ENCODE measurements around the gene SLC7A14. TPM values are rescaled to one million over a fixed set of nuclear protein-coding genes. Genes with fewer than 3 reads are reported as not detected.
A peak's percentile ranks its signal among the peaks of the same experiment; 100 is the strongest.

The SLC7A14 gene
- polyA plus RNA-seq, 10 donors = 0.12 to 0.33 (median 0.17) TPM; not detected in 4

DNA sequence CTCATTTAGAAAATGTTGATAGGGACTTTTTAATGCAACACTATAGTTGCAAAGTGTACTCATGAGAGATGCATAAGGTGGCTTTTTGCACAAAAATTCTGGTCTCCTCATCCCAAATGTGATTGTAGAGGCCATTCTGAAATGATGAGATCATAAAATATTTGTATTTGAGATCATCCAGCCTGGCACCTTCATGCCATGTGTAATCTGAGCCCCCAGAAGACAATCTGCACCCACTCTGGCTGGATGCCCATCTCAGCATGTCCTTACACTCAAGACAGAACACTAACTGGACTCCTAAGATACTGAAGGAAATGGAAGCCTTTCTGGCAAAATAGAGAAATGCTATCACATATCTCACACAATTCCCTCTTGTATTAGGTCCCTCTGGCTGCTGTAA is 49.2 kb downstream of the SLC7A14 start:
- DNase-seq = no peak

DNA sequence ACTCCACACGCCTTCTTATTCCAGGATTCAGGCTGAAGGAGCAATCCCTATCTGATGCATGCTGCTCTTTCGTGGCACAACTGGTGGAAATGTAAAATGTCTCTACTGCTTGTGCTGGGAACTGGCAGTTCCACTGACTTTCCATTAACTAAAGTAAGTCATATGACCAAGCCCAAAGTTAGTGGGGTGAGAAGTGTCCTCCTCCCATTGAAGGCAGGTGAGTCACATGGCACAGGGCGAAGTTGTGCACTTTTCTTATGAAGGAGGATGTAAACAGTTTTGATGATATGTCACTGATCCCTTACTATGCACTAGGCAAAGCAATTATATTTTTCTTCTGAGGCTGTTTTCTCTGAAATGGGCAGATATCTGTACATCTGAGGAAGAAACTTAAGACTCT is 51.6 kb downstream of the SLC7A14 start:
- no peak for DNase-seq

DNA sequence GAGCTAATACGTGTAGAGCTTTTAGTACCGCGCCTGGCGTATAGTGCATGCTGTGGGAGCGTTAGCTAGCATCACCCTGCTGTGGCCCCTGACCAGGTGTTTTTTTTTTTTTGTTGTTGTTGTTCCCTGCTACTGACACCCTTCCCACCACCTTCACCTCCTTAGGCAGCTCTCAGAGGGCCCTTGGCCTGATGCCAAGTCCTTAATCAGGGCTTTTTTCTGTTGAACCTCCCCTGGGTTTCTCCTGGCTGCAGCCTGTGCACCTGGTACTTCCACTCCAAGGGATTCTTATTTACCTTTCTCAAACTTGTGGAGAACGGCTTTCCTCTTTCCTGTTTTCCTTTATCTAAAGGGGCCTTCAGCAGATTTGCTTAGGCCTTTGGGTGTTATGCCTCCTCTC is 53.3 kb downstream of the SLC7A14 start:
- no peak for DNase-seq

DNA sequence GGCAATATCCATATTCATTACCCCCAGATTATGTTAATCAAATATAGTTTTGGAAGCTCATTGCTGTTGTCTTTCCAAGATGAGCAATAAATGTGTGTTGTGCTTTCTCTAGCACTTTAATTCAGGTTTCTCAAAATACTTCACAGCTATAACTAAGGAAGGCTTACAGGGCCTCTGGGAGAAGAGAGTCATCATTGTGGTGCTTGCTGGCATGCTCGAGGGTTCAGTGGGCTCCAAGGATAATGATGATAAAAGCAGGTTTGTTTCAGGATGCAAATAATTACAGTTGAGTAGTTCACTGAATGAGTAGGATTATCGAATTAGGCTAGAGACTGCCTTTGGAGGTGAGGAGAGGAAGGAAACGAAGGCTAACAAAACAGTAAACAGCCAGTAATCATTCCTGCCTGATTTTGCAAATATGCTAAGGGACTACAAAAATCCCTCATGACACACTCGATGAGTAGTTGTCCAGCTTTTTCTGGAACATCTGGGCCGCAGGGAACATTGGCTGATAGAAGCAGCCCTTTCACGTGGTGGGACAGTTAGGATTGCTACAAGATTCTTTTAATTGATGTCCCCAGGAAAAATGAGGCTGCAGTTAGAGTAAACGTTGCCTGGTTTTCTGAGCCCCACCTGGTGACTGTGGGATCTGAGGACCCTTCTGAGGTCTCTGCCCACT is 54.1 kb downstream of the SLC7A14 start:
- peak in 1 of 3 donors; percentile 5 for DNase-seq

DNA sequence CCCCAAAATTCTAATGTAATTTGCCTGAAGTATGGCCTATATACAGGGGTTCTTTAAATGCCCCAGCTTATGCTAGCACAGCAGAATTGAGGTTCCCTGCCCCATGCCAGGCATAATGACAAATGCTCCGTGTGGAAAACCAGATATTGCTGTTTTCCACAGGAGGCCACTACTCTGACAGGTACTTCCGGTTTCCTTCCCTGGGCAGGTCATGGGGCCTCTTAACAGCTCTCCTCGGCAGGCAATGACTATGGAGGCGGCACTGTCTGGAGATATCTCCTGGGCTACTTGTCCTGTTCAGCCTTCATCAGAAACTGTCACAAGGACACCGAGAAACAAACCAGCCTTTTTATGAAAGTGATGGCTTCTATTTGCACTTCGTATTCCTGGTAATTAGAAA is 54.8 kb downstream of the SLC7A14 start:
- no peak for DNase-seq

DNA sequence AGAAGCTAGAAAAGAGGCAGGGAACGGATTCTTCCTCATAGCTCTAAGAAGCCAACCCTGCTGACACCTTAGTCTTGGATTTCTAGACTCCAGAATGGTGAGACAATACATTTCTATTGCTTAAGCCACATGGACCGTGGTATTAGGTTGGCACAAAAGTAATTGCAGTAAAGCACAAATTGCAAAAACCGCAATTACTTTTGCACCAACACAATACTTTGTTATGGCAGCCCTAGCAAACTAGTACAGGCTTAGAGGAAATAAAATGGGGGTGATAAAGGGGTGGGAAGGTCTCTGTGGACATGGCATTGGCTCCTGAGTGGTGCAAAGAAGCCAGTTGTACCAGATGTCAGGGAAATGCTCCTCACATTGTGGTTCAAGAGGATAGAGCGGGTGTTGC is 56.0 kb downstream of the SLC7A14 start:
- no peak for DNase-seq

DNA sequence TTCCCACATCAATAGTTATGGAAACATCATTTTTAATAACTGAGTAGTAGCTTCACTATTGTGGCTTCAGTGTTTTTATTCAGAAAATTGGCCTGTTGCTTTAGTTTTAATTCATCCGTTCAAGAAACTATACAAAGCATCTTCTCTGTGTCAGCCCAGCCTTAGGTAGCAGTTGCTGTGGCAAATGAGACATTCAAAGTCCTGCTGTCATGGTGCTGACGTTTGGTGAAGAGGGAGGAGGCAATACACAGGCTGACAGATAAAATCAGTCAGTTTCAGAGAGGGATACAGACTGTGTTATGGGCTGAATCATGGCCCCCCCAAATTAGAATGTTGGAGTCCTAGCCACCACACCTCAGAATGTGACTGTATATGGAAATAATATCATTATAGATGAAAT is 56.5 kb downstream of the SLC7A14 start:
- no peak for DNase-seq

DNA sequence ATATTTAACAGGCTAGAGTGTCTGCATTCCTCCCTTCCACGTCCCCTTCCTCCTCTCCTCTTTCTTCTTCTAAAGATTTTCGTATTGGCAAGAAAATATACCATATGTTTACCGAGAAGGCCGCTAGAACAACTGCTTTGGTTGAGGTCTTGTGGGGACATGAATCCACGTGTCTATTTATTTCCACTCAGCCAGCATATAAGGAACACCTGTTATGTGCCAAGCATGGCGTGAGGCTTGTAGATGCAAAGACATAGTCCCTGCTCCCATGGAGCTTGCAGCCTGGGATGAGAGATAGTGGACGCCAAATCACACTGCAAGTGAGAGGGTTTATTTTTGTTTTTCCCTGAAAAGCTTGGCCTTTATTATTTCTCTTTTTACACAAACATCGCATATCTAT is 57.1 kb downstream of the SLC7A14 start:
- DNase-seq = peak in 2 of 3 donors; percentile 9 to 27

DNA sequence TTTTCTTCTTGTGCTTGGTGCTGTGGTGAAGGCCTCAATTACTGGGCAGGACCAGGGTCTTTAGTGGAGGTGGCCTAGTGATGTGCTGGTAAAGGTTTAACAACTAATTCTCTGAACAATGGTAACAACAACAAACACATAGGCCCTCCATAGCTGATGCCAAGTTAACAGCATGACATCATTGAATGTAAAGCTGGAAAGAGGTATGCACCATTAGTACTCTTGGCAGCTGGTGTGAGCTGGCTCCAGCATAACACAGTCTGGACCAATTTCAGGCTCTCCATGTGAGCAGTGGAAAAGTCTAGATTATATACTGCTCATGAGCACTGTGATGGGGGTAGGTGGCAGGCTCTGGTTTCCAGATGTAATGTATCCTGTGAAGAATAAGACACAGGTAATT is 61.8 kb downstream of the SLC7A14 start:
- DNase-seq = peak; percentile 23 to 50 (median 25)

DNA sequence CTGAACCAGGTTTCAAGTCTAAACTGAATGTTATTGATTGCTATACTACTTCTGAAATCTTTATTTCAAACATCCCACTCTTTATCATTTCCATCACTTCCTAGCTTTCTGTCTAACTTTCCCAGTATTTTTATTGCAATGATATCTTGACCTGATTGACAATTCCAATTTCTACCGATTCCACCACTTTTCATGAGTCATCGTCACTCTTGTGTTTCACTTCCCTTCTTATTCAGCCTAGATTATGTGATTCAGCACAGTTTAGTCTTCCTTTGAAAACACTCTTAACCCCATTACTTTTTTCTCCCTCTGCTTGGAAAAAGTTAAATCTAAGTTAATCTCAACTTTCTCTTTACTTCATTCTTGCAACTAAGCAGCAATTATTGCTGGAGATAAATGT is 62.6 kb downstream of the SLC7A14 start:
- no peak for DNase-seq

DNA sequence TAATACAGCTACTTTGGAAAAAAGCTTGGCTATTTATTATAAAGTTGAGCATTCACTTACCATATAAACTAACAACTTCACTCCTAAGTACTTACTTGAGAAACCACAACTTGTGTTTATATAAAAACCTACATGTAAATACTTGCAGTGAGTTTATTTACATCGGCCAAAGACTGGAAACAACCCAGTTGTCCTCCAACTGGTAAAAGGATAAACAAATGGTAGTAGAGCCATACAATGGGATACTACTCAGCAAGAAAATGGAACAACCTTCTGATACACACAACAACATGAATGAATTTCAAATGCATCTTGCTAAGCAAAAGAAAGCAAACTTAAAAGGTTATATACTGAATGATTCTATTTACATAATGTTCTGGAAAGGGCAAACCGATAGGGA is 63.7 kb downstream of the SLC7A14 start:
- DNase-seq = no peak

DNA sequence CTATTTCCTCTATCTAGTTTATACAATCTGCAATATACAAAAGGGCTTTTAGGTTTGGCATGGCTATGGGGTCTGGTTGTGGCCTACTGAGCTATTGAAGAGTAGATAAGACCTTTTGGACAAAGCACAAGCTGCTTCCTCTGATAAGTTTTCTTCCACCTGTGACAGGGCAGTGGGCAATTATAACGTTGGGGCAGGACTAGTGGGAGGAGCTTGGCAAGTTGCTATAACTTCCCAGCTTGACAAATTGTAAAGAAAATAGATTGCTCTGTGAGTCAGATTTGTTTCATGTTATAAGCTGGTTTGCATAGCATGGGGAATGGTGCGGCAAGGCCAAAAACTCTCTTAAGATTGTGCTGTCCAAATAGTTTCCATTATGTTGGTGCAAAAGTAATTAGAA is 64.9 kb downstream of the SLC7A14 start:
- no peak for DNase-seq

DNA sequence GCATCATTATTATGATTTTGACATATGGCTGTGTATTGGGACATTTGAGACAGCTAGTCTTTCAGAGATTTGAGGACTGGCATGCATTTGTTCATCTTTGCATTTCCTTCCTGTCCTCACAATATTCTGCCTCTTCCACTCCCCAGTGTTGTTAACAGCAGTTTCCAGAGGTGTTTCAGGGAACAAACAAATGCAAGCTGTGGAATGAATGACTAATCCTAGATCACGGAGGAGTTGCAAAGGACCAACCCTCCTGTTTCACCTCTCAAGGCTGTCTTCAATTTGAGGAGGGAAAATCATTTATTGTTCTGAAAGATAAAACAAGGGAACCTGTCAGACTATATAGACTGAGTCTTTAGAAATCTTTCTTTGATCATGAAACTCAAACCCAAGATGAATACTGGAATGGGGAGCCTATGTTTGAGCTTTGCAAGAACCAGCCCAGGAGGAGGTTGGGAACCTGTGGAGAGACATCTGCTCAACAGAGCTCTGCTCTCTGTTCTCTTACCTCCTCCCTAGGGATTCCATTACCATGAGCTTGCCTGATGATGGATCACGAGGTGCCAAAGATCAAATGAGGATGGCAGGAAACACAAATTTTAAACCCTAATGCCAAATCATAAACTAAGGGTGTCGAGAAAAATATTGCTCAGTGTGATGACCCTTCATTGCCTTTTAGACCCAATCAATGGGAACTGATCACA is 68.5 kb downstream of the SLC7A14 start:
- DNase-seq = no peak

DNA sequence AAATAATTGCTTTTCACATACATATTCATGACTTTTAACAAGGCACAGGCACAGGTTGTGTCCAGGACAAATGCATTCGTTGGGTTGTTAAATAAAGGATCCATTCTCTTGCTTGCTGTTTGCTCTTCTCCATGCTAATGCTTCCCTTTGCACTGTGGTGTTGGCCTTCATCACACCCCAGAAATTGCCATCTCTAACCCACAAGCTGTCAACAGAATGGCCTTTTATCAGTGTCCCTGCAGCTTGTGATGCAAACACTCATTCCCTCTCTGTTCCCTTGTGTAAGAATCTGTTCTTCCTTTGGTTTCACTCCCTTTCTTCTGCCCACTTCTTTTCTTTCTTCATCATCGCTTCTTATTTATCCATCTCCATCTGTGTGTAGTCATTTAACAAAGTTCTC is 72.2 kb downstream of the SLC7A14 start:
- no peak for DNase-seq

DNA sequence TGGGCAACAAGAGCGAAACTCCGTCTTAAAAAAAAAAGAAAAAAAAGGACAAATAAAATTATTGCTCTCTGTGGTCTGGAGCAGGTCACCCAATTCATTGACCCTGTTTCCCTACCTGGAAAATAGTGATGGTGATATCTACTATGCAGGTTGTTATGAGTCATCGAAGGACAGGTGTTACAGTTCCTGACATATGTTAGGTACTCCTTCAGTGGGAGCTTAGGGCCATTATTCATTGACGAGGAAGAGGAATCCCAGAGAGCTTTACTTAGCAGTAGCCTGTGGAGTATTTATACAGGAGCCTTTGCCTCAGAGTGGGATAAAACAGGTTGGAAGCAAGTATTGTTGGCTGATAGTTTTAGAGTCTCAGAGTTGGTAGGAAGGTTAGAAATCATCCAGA is 74.5 kb downstream of the SLC7A14 start:
- no peak for DNase-seq

DNA sequence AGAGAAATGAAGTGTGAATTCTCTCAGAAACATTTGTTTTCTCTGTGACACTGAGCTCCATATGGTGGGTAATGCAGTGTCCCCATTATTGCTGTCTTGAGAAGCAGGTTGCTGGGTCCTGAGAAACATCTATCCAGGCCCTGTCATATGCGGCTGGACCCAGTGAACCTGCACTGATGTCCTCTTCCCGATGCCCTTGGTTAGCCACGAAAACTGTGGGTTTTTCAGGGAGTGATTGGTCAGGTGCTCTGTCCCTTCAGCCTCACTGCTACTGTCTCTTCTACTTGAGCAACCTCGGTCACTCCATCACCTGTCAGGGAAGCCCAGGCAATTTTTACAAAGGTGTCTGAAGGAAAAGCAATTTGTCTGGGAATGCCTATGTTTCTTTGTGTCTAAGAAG is 77.0 kb downstream of the SLC7A14 start:
- no peak for DNase-seq

DNA sequence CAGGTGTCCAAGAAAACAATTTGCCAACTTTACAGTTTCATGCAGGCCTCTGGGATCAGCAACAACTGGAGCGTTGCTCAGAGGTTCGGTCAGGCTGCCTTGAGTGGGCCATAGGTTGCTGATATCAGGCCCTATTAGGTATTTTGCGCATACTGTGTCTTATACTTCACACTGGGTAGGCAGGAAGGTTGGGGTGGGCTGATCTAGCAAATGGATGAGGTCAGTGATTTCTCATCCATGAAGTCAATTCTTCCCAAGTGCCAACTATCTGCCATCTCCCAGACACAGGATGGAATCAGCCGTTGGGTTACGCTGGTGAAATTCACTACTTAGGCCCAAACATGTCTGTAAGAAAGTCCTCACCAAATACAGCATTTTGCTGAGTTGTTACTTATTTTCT is 77.6 kb downstream of the SLC7A14 start:
- DNase-seq = no peak

DNA sequence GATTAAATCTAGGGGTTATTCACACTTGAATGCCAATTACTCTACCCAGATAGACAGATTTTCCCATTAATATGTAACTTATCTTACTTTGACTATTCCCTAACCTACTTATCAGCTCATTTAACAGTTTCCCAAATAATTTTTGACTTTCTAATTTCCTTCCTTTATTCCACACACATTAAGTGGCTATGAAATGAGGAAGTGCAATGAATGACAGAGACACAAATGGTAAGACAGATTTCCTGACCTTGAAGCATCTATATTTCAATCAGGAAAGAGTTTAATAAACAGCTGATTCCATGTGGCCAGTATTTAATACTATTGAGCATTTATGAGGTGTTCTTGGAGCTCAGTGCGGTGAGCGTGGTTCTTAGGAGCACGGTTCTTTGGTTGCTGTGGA is 78.8 kb downstream of the SLC7A14 start:
- DNase-seq = no peak

DNA sequence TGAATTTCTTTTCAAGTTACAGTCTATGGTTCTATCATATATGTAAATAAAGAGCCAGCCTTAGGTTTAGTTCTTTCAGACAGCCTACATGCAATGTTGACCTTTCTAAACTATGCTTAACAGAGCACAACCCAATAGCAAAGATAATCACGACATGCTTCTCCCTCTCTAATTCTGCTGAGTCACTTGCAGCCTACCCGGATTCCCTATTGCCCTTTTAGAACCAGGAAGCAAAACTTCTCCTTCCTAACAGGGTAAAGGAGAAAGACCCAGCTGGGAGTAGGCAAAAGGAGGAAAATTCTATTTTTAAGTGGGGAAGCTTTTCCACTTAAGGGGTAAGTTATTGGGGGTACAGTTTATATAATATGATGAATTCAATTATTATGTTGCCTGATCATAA is 79.3 kb downstream of the SLC7A14 start:
- DNase-seq = no peak

DNA sequence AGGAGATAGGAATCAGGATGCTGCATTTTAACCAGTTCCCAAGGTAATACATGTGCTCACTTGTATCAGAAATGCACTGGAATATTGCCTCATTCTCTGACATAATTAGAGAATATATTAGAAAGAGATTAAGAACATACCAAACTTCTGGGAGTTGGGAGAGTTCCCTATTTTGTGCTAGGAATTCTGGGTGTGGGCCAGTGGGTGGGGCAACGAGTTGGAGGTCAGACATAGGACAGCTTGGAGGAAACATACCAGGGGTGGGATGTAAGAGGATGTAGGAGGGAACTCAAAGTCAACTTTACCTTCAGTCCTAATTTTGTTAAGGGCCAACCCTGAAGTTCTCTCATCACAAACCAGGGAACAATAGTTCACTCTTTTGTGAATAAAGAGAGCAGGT is 83.6 kb downstream of the SLC7A14 start:
- peak; percentile 26 to 42 (median 34) for DNase-seq

DNA sequence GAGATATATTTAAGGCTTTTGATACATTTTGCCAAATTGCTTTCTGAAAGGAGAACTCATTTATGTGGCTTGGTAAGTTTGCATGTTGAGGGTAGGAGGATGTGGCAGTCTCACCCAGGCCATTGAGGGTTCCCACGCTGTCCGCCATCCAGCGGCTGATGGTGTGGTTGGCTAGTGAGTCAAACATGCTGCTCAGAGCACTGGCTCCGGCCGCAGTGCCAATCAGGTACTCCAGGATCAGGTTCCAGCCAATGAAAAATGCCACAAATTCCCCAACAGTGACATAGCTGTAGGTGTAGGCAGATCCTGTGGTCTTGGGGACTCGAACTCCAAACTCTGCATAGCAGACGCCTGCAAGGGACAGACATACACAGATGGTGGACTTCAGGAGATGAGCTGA is 84.9 kb downstream of the SLC7A14 start:
- DNase-seq = no peak

DNA sequence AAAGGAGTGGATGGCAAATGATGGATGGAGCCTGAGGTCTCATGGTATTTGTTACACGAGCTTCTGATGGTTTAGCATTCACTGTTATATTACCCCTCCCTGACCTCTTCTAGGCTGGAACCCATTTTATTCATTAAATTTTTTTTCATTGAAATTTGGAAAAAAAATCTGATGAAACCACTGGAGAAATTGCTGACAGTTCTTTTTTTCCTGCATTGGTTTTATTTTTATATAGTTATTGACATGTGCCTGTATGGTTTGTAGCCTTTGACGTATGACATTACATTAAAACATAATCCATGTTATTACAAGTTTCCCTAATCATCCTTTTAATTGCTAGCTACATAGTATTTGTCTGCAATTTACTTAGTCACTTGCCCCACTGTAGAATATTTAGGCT is 85.4 kb downstream of the SLC7A14 start:
- no peak for DNase-seq

DNA sequence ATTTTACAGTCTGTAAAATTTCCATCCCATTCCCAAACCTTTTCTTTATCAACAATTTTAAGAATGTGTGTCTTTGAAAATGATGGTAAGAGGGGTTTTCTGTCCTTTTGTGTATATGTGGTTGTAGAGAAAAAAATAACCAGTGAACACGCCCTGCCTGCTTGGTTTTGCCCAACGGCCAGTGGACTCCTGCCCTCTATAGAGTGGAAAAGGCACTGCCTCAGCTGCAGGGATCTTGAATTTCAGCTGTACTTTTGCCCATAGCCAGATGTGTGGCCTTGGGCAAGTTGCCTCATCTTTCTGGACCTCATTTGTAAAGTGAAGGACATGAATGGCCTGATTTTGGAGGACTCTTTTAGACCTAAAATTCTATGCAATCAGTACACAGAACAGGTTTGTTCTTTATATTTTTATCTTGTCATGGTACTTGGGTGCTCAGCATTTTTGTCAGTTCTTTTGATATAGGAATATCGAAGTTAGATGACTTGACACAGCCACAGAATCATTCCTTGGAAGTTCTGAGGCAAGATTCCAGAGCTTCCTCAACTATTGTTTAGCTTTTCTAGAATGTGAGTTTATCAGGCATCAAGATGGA is 86.2 kb downstream of the SLC7A14 start:
- DNase-seq = no peak

Data from muscle of back (tissue), 11 donors.